ENCODE measurements around the gene NAPA.

NAPA gene

GRCh38 chr19:47473336-47473735 lies 41.5 kb downstream of the NAPA start:
- Histone ChIP-seq H3K4me3 (ENCODE audit: low read depth, low read length) (no peak overlapping the region), H3K36me3 (replicated peaks) (no peaks in the 10 kb centered on the region), H3K27me3 (replicated peaks) (peaks cover 35% of the 10 kb centered on the region), H3K27ac (no peak overlapping the region)
- TF ChIP-seq, protein P1, sequence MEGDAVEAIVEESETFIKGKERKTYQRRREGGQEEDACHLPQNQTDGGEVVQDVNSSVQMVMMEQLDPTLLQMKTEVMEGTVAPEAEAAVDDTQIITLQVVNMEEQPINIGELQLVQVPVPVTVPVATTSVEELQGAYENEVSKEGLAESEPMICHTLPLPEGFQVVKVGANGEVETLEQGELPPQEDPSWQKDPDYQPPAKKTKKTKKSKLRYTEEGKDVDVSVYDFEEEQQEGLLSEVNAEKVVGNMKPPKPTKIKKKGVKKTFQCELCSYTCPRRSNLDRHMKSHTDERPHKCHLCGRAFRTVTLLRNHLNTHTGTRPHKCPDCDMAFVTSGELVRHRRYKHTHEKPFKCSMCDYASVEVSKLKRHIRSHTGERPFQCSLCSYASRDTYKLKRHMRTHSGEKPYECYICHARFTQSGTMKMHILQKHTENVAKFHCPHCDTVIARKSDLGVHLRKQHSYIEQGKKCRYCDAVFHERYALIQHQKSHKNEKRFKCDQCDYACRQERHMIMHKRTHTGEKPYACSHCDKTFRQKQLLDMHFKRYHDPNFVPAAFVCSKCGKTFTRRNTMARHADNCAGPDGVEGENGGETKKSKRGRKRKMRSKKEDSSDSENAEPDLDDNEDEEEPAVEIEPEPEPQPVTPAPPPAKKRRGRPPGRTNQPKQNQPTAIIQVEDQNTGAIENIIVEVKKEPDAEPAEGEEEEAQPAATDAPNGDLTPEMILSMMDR (IDR thresholded peaks at IDR 0.05; ENCODE audit: low read depth, low read length, missing control alignments), result no peak
- in situ Hi-C loops (cut with HindIII; ENCODE audit: low pct_ligation_motif_present, low sequenced_read_pairs), result no loop called here
- no peak for DNase-seq

DNA sequence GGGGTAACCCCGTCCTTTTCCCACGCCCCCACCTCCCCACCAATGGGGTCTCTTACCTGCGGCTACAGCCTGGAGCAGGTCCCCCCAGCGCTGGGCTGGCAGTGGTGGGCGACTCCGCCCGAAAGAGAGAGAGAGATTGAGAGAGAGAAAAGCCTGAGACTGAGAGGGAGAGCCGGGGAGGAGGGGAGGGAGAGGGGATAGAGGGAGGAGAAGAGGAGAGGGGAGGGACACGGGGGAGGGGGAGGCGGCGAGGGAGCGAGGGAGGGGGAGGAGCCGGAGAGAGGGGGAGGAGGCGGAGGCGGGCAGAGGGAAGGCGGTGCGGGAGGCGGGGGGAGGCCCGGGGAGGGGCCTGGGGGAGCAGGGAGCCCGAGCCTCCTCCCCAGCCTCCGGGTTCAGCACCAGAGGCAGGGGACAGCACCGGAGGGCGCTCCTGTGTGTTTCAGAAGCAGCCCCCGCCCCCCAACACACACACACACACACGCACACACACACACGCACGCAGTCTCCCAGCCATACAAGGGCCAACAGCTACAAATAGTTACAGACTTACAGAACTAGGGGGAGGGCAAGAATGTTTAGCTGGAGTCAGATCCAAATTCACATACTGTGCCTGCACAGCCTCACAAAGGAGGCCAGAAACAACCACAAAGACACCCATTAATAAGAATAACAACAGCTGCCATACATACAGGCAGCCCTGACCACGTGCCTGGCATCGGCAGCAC lies 43.0 kb downstream of the NAPA start, which contains the start of gene SLC8A2:
Gene SLC8A2 (minus strand): TSS at position 161 of the 725 bp plus-strand sequence. CDS start 5,490 bp downstream, outside the sequence.
- peak; percentile 75 for DNase-seq
- H3K4me3 ChIP-seq (ENCODE audit: low read depth, low read length), result no peak within 1 kb of the TSS
- H3K27ac ChIP-seq, result no peak within 1 kb of the TSS
- in situ Hi-C loops (cut with HindIII; ENCODE audit: low pct_ligation_motif_present, low sequenced_read_pairs), result no loop called here
- TF ChIP-seq, protein P1 (IDR thresholded peaks at IDR 0.05; ENCODE audit: low read depth, low read length, missing control alignments), result no peak
- peaks cover 35% of the 10 kb centered on the region for H3K27me3 ChIP-seq (replicated peaks)
- H3K36me3 ChIP-seq (replicated peaks), result no peaks in the 10 kb centered on the region

DNA sequence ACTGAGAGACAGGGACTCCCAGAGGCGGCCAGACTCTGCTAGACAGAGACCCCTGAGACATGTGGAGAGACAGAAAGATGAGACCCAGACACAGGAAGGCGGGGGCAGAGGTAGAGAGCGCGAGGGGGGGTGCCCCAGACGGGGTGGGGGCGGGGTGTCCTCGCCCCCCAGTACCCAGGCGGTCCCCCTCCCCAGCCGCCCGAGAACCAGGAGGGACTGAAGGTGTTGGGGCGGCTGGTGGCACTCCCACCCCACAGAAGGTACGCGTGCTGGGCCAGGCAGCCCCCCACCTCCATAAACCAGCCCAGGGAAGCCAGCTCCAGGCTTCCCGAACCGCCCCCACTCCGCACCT lies 43.5 kb downstream of the NAPA start:
- TF ChIP-seq, protein P1 (IDR thresholded peaks at IDR 0.05; ENCODE audit: low read depth, low read length, missing control alignments), result no peak
- DNase-seq, result no peak
- Histone ChIP-seq H3K27me3 (replicated peaks) (peaks cover 35% of the 10 kb centered on the region), H3K36me3 (replicated peaks) (no peaks in the 10 kb centered on the region), H3K27ac (no peak overlapping the region), H3K4me3 (ENCODE audit: low read depth, low read length) (no peak overlapping the region)
- in situ Hi-C loops (cut with HindIII; ENCODE audit: low pct_ligation_motif_present, low sequenced_read_pairs), result no loop called here

DNA sequence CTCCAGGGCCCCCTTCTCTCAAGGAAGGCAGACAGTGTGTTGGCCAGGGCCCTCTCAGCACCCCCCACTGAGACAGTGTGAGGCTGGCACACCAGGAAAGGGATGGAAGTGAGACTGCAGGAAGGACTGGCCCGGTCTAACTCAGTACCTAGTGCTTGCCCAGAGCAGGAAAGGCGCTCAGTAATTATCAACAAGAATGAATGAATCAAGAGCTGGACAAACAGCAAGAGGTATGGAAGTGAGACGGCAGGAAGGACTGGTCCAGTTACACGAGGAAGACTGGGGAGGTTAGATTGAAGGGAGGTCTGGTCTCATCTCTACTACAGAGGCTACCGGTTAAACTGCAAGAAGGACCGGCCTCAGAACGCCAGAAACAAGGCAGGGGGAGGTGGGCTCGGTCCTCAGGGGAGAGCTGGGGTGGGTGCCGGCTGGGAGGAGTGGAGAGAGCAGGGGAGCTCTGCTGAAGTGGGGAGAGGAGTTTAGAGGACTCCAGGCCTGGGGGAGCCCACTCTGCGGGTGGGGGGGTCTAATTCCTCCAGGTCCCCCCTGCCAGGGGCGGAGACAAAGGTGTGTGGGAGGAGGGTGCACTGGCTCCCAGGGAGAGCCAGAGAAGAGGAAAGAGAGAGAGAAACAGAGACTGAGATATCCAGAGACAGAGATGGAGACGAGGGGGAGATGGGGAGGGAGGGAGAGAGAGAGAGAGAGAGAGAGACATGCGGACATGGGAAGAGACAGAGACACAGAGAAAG lies 44.2 kb downstream of the NAPA start:
- in situ Hi-C loops (cut with HindIII; ENCODE audit: low pct_ligation_motif_present, low sequenced_read_pairs), result no loop called here
- no peak overlapping the region for H3K27ac ChIP-seq
- TF ChIP-seq, protein P1 (IDR thresholded peaks at IDR 0.05; ENCODE audit: low read depth, low read length, missing control alignments), result no peak
- no peak overlapping the region for H3K4me3 ChIP-seq (ENCODE audit: low read depth, low read length)
- no peak for DNase-seq
- H3K27me3 ChIP-seq (replicated peaks), result peaks cover 35% of the 10 kb centered on the region
- no peaks in the 10 kb centered on the region for H3K36me3 ChIP-seq (replicated peaks)

DNA sequence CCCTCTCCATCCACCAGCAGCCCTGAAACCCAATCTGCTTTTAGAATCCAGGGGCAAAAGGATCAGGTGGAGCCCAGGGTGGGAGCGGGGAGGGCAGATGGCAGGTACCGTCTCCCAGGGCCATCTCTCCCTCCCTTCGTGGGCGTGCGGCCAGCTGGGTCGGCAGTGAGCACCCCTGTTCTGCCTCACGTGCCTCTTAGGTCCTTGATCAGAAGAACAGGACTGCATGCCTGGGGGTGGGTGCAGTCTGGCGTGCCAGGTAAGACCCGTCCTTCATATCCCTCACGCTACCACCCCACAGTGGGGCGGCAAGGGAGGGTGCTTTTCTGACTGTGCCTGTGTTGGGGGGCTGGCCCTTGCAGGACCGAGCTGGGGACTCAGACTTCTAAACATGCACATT lies 45.1 kb downstream of the NAPA start:
- no peak for DNase-seq
- Histone ChIP-seq H3K36me3 (replicated peaks) (no peaks in the 10 kb centered on the region), H3K4me3 (ENCODE audit: low read depth, low read length) (no peak overlapping the region), H3K27me3 (replicated peaks) (peaks cover 38% of the 10 kb centered on the region), H3K27ac (no peak overlapping the region)
- in situ Hi-C loops (cut with HindIII; ENCODE audit: low pct_ligation_motif_present, low sequenced_read_pairs), result no loop called here
- TF ChIP-seq, protein P1 (IDR thresholded peaks at IDR 0.05; ENCODE audit: low read depth, low read length, missing control alignments), result no peak

Data from brain microvascular endothelial cell (primary cell).